ENCODE measurements around the gene MEG3.

GRCh38 chr14:100807979-100808734 lies 17.8 kb upstream of the MEG3 start:
- TF ChIP-seq EZH2phosphoT487 (IDR thresholded peaks at IDR 0.05; ENCODE audit: borderline replicate concordance, low read depth, low read length) (no peak), CTCF (conservative IDR thresholded peaks at IDR 0.05; ENCODE audit: low read length) (no peak)

Measured in OCI-LY7 (cell line).